Raji (cell line): Measurements from ENCODE around the gene IQSEC1.

Source experiments
- POLR2A ChIP-seq: IDR thresholded peaks from 2 replicates; pipeline ENCODE4 v1.6.1; 2011; ENCODE audit warnings: low read depth, low read length, control low read depth; ENCODE audit not compliant: insufficient read depth

Gene IQSEC1

DNA sequence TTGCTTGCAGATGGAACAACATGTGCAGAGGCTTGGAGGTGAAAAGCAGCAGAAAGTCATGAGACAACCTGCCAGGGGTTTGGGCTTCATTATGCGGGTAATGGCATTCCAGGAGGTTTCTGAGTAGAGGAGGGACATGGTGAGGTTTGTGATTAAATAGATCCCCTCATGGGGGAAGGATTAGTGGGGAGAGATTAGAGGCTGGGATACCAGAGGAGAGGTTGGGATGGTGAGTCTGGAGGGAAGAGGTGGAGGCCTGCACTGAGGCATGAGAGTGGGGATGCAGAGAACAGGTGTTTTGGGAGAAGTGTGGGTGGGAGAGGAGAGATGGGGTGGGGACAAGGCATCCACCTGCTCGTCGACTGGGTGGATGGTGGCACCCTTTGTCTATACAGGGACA is 6.8 kb upstream of the IQSEC1 start:
- no peak for TF ChIP-seq POLR2A

DNA sequence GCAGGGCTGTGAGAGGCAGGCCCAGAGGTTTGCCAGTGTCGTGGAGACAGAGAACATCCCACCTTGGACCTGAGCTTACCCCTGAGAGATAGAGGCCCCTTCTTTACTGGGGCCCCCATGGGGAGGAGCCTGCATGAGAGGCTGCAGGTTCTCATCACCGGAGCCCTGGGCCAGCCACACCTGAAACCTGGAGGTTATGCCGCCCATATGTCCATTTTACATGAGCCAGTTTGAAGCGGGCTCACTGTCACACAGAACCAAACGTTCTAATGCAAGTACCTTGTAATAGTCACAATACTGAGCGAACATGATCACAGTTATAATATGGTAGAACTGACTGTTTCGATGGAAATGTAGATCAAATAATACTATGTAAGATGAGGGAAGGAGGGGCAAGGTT is 6.3 kb upstream of the IQSEC1 start:
- TF ChIP-seq POLR2A = no peak

DNA sequence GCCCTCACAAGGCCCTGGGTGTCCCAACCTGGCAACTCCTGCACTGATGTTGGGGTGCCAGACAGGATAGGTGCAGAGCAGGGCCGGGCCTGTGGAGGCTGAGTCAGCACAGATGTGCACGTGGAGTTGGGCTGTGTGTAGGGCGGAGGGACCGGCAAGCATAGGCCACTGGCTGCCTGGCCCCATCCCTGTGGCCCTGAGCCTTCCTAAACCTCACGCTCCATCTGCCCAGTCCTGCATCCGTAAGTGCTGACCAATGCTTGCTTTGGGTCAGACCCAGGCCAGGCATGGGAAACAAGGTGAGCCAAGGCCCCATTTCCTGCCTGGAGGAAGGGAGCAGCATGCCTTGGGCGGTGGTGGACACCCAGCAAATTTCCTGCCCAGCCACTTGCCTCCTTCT is 5.8 kb upstream of the IQSEC1 start:
- no peak for TF ChIP-seq POLR2A

DNA sequence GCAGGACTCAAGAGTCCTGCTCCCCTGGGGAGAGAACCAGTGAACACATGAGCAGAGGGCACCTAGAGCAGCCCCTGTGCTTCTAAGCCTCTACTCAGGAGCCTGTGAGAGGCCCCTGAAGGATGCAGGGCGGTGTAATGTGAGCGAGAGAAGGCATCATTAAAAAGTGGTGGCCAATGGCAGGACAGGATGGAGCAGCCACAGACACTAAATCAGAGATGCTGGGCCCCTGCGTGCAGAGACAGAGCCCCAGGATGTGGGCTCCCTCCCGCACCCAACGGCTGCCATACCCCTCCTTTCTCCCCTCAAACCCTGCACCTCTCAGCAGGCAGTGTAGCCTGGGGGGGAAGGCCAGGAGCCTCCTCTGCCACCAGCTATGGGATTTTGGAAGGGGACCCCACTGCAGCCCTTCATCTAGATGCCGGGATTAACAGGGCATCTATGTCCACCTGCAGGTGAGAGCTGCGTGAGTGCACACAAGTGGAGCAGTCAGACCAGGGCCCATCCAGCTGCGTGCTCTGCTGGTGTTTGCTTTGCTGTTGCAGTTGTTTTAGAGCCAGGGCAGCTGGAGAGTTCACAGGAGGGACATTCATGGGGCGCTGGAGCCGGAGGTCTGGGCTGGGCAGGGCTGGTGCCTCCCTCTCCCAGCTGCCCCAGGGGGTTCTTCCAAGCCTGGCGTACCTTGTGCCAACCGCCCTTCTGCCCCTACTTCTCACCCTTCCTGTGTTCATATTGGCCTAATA is 5.1 kb upstream of the IQSEC1 start:
- no peak for TF ChIP-seq POLR2A

DNA sequence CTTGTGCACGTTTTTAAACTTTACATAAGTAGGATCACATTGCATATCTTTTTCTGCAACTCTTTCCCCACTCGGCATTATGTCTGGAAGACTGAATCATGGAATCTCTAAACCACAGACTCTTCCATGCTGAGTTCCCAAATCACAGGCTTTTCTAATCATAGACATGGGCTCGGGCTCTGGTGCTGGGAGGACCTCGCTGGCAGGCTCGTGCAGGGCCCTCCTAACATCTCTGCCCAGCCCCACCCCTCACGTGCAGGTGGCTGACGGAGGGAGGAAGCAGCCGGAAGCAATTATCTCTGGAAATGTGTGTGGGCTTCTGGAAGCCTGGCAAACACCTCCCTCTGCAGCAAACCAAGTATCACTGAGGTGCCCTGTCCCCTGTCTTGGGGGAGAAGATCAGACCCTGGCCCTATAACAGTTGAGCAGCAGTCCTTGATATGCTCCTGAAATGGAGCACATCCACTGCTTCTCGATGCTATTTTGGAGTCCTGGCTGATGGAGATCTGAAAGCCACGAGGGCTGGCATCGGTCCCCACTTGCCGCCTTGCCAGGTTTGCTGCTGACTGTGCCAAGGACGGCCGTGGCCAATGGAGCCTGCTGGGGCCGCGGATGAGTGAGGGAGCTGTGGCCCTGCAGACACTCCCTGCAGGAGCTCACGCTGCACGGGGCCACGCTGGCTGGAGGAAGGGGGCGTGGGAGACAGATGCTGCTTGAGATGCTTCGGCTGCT is 4.4 kb upstream of the IQSEC1 start:
- no peak for TF ChIP-seq POLR2A

DNA sequence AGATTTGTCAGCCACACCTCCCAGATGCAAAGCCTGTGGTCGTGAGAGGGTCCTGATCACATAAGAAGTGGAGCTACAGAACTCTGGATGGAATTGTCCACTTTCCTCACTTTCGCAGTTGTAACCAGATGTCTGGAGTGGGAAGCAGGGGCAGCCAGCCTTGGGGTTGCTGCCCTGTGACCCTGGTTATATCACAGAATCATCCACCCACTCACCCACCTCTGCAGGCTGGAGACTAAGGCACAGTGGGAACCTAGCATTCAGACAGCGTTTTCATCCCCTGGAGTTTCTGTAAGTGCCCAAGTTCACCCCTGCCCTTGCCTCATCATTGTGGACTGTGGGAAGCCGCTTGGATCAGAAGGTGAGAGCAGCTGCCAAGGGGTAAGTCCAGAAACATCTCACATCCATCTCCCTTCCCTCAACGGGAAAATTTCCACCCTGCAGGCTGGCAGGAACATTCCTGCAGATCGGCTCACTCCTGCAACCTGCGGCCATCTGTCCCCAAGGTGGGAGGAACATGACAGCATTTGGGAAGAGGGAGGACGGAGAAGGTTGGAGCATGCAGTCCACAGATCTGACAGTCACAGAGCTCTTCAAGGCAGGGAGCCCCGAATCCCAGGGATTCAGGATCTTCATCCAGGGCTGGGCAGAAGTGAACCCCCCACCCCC is 2.9 kb upstream of the IQSEC1 start:
- no peak for TF ChIP-seq POLR2A

DNA sequence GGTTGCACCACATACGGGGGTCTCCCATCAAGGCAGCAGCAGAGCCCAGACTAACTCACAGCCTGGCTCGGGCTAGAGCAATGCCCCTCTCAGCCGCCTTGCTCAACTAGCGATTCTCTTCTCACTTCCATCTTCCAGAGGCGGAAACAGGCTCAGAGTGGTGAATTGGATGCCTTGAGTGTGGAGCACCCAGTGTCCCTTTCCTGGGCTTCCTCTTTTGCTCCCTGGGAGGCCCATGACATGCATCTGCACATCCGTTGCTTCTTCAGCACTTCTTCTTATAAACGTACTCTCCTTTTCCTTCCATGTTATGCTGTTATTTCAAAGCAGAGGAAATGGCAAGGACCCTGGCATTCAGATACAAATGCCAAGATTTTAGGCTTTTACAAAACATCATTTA is 2.1 kb upstream of the IQSEC1 start:
- no peak for TF ChIP-seq POLR2A

DNA sequence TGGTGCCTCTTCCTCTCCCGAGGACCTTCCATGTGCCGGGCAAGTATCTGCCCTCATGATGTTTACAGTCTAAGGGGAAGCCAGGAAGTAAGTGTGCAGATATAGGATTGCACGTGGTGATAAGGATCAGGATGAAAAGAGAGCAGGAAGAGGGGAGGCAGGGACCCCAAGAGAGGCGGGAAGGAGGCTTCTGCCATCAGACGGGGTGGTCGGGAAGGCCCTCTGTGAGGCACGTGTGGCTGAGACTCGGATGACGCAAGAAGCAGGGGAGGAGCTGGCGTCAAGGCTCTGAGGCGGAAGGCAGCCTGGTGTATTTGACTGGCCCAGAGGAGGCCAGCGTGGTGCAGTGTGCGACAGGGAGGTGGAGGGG is 762 bp upstream of the IQSEC1 start:
- TF ChIP-seq POLR2A = no peak

DNA sequence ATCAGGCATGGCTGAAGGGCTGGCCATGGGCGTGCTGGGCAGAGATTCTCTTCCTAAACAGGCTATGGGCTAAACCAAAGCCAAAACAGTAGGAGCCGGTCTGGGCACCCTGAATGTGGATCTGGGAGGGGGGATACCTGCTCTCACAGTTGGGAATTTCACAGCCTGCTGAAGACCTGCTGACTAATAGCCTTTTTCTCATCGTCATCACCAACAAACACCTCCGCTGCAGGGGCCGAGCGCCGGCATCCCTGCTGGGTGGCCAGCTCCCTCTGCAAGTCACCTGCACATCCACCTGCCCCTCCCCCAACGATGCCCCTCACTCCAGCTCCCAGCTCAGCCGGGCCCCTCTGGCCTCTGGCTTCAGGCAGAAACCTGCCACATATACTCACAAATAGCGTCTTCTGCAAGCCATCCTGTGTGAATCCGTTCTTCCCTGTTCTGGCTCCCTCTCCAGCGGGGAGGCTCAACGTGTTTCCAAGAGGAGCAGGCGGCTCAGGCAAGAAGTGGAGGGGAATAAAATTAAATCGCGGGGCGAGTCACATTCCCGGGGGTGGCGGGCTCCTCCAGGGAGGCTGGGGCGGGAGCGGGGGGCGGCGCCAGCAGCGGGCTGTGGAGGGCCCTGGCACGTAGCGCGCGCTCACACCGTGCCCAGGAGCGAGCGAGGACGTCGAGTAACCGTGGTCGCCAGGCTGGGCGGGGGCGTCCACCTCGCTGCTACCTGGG is 466 bp downstream of the IQSEC1 start:
- TF ChIP-seq POLR2A = no peak

DNA sequence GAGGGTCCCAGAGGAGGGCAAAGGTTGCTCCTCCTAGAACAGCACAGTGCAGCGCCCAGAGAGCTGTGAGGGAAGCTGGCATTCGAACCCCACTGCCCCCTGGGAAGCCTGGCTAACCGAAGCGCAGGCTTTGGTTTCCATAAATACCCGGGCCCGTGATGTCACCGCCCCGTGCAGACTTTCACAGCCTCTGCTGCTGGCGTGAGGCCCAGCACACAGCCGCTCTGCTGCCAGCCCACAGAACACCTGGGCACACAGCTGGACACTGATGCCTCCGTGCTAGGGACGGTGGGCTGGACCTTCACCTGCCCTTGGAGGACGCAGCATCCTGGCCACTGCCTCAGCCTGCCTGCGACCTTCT is 1.0 kb downstream of the IQSEC1 start:
- TF ChIP-seq POLR2A = peak; percentile 40; the same call in 1 of the 2 replicates

DNA sequence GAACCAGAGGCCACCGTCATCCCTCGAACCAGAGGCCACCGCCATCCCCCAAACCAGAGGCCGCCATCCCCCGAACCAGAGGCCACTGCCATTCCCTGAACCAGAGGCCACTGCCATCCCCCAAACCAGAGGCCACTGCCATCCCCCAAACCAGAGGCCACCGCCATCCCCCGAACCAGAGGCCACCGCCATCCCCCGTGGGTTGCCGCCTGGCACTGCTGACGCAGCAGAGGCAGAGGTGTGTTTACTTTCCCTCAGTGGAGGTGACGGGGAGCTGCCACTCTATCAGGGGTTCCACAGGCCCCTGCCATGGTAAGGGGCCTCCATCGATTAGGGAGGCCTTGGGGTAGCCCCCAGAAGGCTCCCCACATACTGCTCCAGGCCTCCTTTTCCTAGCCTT is 1.5 kb downstream of the IQSEC1 start:
- TF ChIP-seq POLR2A = no peak

DNA sequence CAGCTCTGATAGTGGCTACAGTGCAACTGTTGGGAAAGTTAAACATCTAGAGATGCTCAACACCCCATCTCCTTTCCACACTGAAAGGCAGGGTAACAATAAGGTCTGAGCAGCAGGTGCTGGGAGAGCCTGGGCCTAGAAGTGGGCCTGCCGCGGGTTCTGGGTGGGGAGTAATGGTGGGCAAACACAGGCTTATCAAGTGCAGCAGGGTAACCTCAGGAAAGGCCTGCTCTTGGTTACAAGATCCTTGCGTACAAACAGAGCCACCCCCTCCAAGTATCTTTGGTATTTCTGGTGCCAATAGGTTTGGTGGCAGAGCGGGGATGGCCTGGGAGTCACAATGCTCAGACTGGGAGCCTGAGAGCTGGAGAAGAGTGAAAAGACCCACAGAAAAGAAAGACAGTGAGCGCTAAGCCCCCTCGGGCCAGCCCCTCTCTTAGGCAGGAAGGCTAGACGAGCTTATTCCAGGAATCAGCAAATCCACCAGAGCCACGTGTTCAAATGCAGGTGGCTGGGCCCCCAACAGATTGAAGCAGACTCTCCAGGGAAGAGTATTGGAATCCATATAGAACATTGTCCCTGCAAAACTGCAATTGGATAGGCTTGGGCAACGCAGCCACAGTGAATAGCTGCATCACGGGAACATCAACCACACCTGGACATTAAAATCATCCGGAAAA is 2.7 kb downstream of the IQSEC1 start:
- no peak for TF ChIP-seq POLR2A

DNA sequence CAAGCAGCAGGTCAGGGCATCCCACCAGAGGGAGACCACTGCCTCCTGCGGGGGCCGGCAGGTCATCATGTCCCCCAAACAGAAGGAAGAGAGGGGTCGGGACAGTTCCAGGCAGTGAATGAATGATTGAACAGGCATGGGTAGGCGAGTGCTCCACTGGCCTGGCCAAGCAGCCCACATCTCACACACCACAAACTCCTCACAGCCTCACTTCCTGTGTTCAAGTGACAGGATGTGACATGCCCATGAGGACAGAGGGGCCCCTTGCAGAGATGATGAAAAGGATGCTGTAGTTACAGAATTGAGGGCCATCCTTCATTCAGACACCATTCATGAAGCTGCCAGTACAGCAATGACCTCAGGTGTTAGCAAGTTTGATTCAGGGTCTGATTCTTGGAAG is 3.7 kb downstream of the IQSEC1 start:
- peak; percentile 49; the same call in 1 of the 2 replicates for TF ChIP-seq POLR2A

DNA sequence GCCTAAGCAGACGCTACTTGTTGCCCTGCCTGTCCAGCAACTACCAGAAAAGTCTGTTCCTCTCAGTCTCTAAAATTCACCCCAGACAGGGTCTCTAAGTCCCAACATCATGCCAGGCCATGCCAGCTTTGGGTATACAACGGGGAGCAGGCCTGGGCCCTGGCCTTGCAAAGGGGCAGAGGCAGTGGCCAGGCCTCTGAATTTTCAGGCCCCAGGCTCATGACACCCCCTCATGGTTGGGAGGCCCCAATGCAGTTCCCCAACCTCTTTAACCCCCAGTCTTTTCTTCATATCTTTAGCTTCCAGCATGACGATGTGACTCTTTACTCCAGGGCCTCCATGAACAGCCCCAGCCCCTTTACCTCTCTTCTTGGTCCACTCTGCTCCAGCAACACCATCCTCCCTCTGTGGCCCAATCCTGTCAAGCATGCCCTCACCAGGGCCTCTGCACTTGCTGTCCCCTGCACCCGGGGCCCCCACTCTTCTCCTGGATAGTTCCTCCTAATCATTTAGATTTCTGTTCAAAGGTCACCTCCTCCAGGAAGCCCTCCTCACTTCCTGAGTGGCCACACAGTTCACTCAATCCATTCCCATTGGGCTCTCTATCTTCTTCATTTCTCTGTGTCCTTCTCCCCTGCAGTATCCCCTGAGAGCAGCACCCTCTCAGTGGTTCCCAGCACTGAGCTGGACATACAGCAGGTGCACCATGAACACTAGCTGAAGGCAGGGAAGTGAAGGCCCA is 4.8 kb downstream of the IQSEC1 start:
- no peak for TF ChIP-seq POLR2A
